Heart left ventricle (tissue), 16 donors: Measurements from ENCODE around the gene SUSD2. TPM values are rescaled to one million over a fixed set of nuclear protein-coding genes. Genes with fewer than 3 reads are reported as not detected.

Experiments
- ATAC-seq, 4 donors: fragments of 200-7000 bp; cut with Tn5 transposase; one replicate each; pipeline ENCODE4 v1.9.1; 2020 to 2022; ENCODE audit warnings: moderate library complexity in 4 of 4, mild to moderate bottlenecking in 3 of 4, moderate number of reproducible peaks in 1 of 4
- DNase-seq, 5 donors: peaks; one replicate each; pipeline ENCODE4 v3.0.0-alpha.2; 2020
- H3K27ac ChIP-seq, 12 donors: fragments of 200-600 bp; sonication (generic) in 4 of 12; one replicate each; pipeline versions ENCODE4 v1.5.0 to v1.8.0; 2016 to 2022; ENCODE audit warnings: mild to moderate bottlenecking in 2 of 12
- H3K27me3 ChIP-seq, 9 donors: fragments of 200-600 bp; sonication (generic) in 2 of 9; one replicate each; pipeline versions ENCODE4 v1.5.1 to v1.8.0; 2016 to 2022; ENCODE audit warnings: mild to moderate bottlenecking in 3 of 9
- H3K36me3 ChIP-seq, 9 donors: fragments of 200-600 bp; sonication (generic) in 2 of 9; one replicate each; pipeline versions ENCODE4 v1.5.0 to v1.8.0; 2018 to 2022; ENCODE audit warnings: mild to moderate bottlenecking in 2 of 9
- H3K4me1 ChIP-seq, 12 donors: fragments of 200-600 bp; sonication (generic) in 4 of 12; one replicate each; pipeline versions ENCODE4 v1.5.0 to v1.8.0; 2016 to 2022; ENCODE audit warnings: mild to moderate bottlenecking in 3 of 12
- H3K4me3 ChIP-seq, 12 donors: fragments of 200-600 bp; sonication (generic) in 4 of 12; one replicate each; pipeline versions ENCODE4 v1.5.0 to v1.8.0; 2017 to 2022; ENCODE audit warnings: mild to moderate bottlenecking in 9 of 12, moderate library complexity in 4 of 12
- H3K9me3 ChIP-seq, 12 donors: fragments of 200-600 bp; sonication (generic) in 4 of 12; one replicate each; pipeline versions ENCODE4 v1.5.0 to v1.8.0; 2016 to 2022; ENCODE audit warnings: mild to moderate bottlenecking in 1 of 12
- CTCF ChIP-seq, 12 donors: fragments of 200-600 bp; sonication (generic) in 4 of 12; IDR thresholded peaks; one replicate each; pipeline versions ENCODE4 v1.5.0 to v1.8.0; 2018 to 2022; ENCODE audit warnings: antibody characterized with exemption in 12 of 12, mild to moderate bottlenecking in 5 of 12
- POLR2A ChIP-seq, 2 donors: fragments of 450-650 bp; IDR thresholded peaks; one replicate each; pipeline ENCODE4 v1.6.1; 2017; ENCODE audit warnings: antibody characterized with exemption in 2 of 2, mild to moderate bottlenecking in 2 of 2, moderate library complexity in 2 of 2
- WGBS, 4 donors: extraction: QIAGEN DNeasy Blood & Tissue Kit in 2 of 4; methylation state at CpG; one replicate each; pipeline versions ENCODE4 v1.1.5 to v1.1.7; 2013 to 2018; 5-methylcytosine and 5-hydroxymethylcytosine counted together
- intact Hi-C, 10 donors: fragments of 100-400 bp; cut with DNase I; formaldehyde crosslinking; loops; one replicate each; pipeline versions ENCODE4 v1.11.1 to v1.14.2; 2022
- polyA plus RNA-seq, 2 donors: library from polyadenylated mRNA; stranded (reverse); fragments of 200-250 nt; gene quantifications; one replicate each; pipeline ENCODE4 v1.2.3, GENCODE V29; 2013
- total RNA-seq, 9 donors: library from RNA; depleted of rRNA in 2 of 9; stranded (reverse); fragments of >200 nt in 2 of 9; fragmentation: NEBNext Ultra II Directional in 3 of 9; extraction: Animal tissue kit (Norgen Biotek cat#: 25700) in 3 of 9; gene quantifications; one replicate each; pipeline versions ENCODE4 v1.1.0 to v1.2.4, GENCODE V29; 2016 to 2023
- donor health status: ischemic (EF 13 %, LVEDD 7.1; RV severe dilation, severe dysfunction).
- donor health status: healthy with polysubstance abuse.
- donor health status: DM: no; HTN: yes; CAD: no.
- donor health status: DM: no; HTN: no; CAD: no.
- donor health status: ischemic (EF 25% LVEDD 6.9; RV normal size, moderate dysfunction).
- donor health status: ischemic (EF 25% LVEDD 5.7; RV mildly dilated, moderate dysfunction).
- donor health status: healthy.
- donor health status: DM: yes; HTN: yes; CAD: no.
- donor health status: ischemic (EF 35%, LVEDD 5.7; RV mildly dilated, moderate dysfunction).
- donor health status: nonischemic (EF 11% LVEDD 7.7; RV severe dilation, severe dysfunction).
- donor health status: DM: yes; HTN: yes; CAD: no.
- donor health status: PGD.
- donor health status: ischemic (EF 29% LVEDD 5.4; RV normal size, mild dysfunction).
- donor health status: nonischemic (EF 23%, LVEDD 6.1; RV moderate dilation, normal function).

The SUSD2 gene
- total and polyA plus RNA-seq, 11 donors: 1.5 to 12.6 (median 2.7) TPM

GRCh38 chr22:24186892-24187670 is 5.8 kb downstream of the SUSD2 start:
- ATAC-seq: no peak
- no peaks in the 10 kb centered on the region for H3K9me3 ChIP-seq
- TF ChIP-seq CTCF (IDR thresholded peaks at IDR 0.05) (no peak), POLR2A (IDR thresholded peaks at IDR 0.05) (no peak)
- H3K27ac ChIP-seq: no peak overlapping the region
- 90 to 94% (median 93%) methylated on average over 11 to 34 of the region's 34 CpGs for WGBS, 4 donors
- peaks cover 0 to 5% (median 0%) of the 10 kb centered on the region in 9 donors for H3K36me3 ChIP-seq
- H3K4me3 ChIP-seq: no peak overlapping the region
- peaks cover 0 to 23% (median 13%) of the 10 kb centered on the region in 12 donors for H3K4me1 ChIP-seq
- H3K27me3 ChIP-seq: no peaks in the 10 kb centered on the region
- intact Hi-C loops: loop anchor here in 6 of 10 donors (5.0 to 10.0 kb wide), 4 partner anchors 60 to 338 kb away; partner anchors contain the start of gene GGT5 (in 2 of the 6)
- DNase-seq: peak in 2 of 5 donors; percentile 16 to 22

GRCh38 chr22:24187731-24188644 is 6.7 kb downstream of the SUSD2 start:
- Histone ChIP-seq H3K4me3 (no peak overlapping the region), H3K27me3 (no peaks in the 10 kb centered on the region), H3K27ac (no peak overlapping the region), H3K36me3 (peaks cover 0 to 5% (median 0%) of the 10 kb centered on the region in 9 donors), H3K9me3 (no peaks in the 10 kb centered on the region), H3K4me1 (peaks cover 0 to 20% (median 11%) of the 10 kb centered on the region in 12 donors)
- no peak for ATAC-seq
- TF ChIP-seq CTCF (IDR thresholded peaks at IDR 0.05) (no peak), POLR2A (IDR thresholded peaks at IDR 0.05) (no peak)
- intact Hi-C loops: loop anchor here (2.0 to 10.0 kb wide), 5 partner anchors 59 to 337 kb away; partner anchors contain the start of gene GGT5 (in 2 of the 10)
- WGBS, 4 donors: 93 to 95% (median 94%) methylated on average over 28 to 37 of the region's 37 CpGs
- DNase-seq: peak in 2 of 5 donors; percentile 15 to 18

- TF ChIP-seq CTCF (IDR thresholded peaks at IDR 0.05): no peak
- no peak for TF ChIP-seq POLR2A (IDR thresholded peaks at IDR 0.05)
- Histone ChIP-seq H3K36me3 (peaks cover 0 to 5% (median 0%) of the 10 kb centered on the region in 9 donors), H3K4me1 (peaks cover 0 to 20% (median 11%) of the 10 kb centered on the region in 12 donors), H3K4me3 (no peak overlapping the region), H3K27me3 (no peaks in the 10 kb centered on the region), H3K9me3 (no peaks in the 10 kb centered on the region), H3K27ac (no peak overlapping the region)
- ATAC-seq (no peak), DNase-seq (no peak)
- intact Hi-C loops: loop anchor here (1.0 to 10.0 kb wide), 6 partner anchors 58 to 336 kb away; partner anchors contain the start of gene GGT5 (in 2 of the 10)
- WGBS, 4 donors: 79 to 88% (median 81%) methylated on average over 12 to 17 of the region's 17 CpGs
Measured at GRCh38 chr22:24188705-24189248, 7.5 kb downstream of the SUSD2 start.
